Measurements from ENCODE around the gene BBS7.

The BBS7 gene

GRCh38 chr4:121776610-121777401, 93.5 kb downstream of the BBS7 start:
- no peak for TF ChIP-seq CTCF (conservative IDR thresholded peaks at IDR 0.05; ENCODE audit: low read depth)
- DNase-seq (ENCODE audit: low spot score), result no peak
- ChIA-PET CTCF (no interaction called here), POLR2A (ENCODE audit: low non-redundant PET) (no interaction called here)
- H3K27ac ChIP-seq, result no peak overlapping the region

Data from RWPE1 (cell line).